Activated T-helper 17 cell treated with anti-CD3 and anti-CD28 coated beads, Interleukin-2, amount 50 U/mL, for 72 hours (primary cell): ENCODE results near the gene IMPACT. TPM values are rescaled to one million over a fixed set of nuclear protein-coding genes. Genes with fewer than 3 reads are reported as not detected.

Experiments used
- ATAC-seq: fragments of 150-1000 bp; cut with Tn5 transposase; replicated peaks from 2 replicates; pipeline ENCODE4 v1.10.0; 2021; ENCODE audit warnings: mild to moderate bottlenecking, moderate library complexity
- H3K27ac Mint-ChIP-seq: one replicate; pipeline ENCODE4 v1.8.0; 2022; ENCODE audit warnings: mixed read lengths
- H3K27me3 Mint-ChIP-seq: one replicate; pipeline ENCODE4 v1.8.0; 2022; ENCODE audit warnings: mixed read lengths
- H3K36me3 Mint-ChIP-seq: one replicate; pipeline ENCODE4 v1.8.0; 2022; ENCODE audit warnings: low read depth, mild to moderate bottlenecking, mixed read lengths
- H3K4me1 Mint-ChIP-seq: one replicate; pipeline ENCODE4 v1.8.0; 2022; ENCODE audit warnings: mixed read lengths
- H3K4me3 Mint-ChIP-seq: one replicate; pipeline ENCODE4 v1.8.0; 2022; ENCODE audit warnings: mild to moderate bottlenecking, mixed read lengths
- H3K9me3 Mint-ChIP-seq: one replicate; pipeline ENCODE4 v1.8.0; 2022; ENCODE audit warnings: mixed read lengths
- total RNA-seq, 2 donors: library from RNA; stranded (reverse); gene quantifications; one replicate each; pipeline ENCODE4 v1.2.3, GENCODE V29; 2022

The IMPACT gene
- total RNA-seq, 2 donors from 2014 or later, result 8.9 to 13.0 TPM

GRCh38 chr18:24403076-24403475 lies 23.4 kb upstream of the IMPACT start:
- Mint-ChIP-seq H3K27me3 (peaks cover 15% of the 10 kb centered on the region), H3K27ac (no peak overlapping the region), H3K9me3 (no peaks in the 10 kb centered on the region), H3K36me3 (no peaks in the 10 kb centered on the region), H3K4me1 (peaks cover 6% of the 10 kb centered on the region), H3K4me3 (no peak overlapping the region)
- ATAC-seq, result no peak

GRCh38 chr18:24404591-24404990 lies 21.9 kb upstream of the IMPACT start:
- Mint-ChIP-seq H3K27me3 (peaks cover 28% of the 10 kb centered on the region), H3K4me3 (no peak overlapping the region), H3K27ac (no peak overlapping the region), H3K9me3 (no peaks in the 10 kb centered on the region), H3K4me1 (peaks cover 5% of the 10 kb centered on the region), H3K36me3 (no peaks in the 10 kb centered on the region)
- no peak for ATAC-seq

- peaks cover 35% of the 10 kb centered on the region for H3K27me3 Mint-ChIP-seq
- H3K27ac Mint-ChIP-seq, result no peak overlapping the region
- H3K36me3 Mint-ChIP-seq, result no peaks in the 10 kb centered on the region
- H3K9me3 Mint-ChIP-seq, result peaks cover 7% of the 10 kb centered on the region
- H3K4me1 Mint-ChIP-seq, result peaks cover 11% of the 10 kb centered on the region
- no peak for ATAC-seq
- H3K4me3 Mint-ChIP-seq, result no peak overlapping the region
Observed at GRCh38 chr18:24408496-24408895, 18.0 kb upstream of the IMPACT start.

- Mint-ChIP-seq H3K36me3 (no peaks in the 10 kb centered on the region), H3K27ac (peak overlapping the region; percentile 63), H3K9me3 (peaks cover 7% of the 10 kb centered on the region), H3K27me3 (peaks cover 19% of the 10 kb centered on the region), H3K4me3 (peak overlapping the region; percentile 20), H3K4me1 (peaks cover 18% of the 10 kb centered on the region)
- ATAC-seq, result no peak
Observed at GRCh38 chr18:24413148-24413547, 13.3 kb upstream of the IMPACT start.

- Mint-ChIP-seq H3K9me3 (peaks cover 7% of the 10 kb centered on the region), H3K4me1 (peaks cover 18% of the 10 kb centered on the region), H3K27ac (no peak overlapping the region), H3K36me3 (no peaks in the 10 kb centered on the region), H3K4me3 (peak overlapping the region; percentile 0), H3K27me3 (peaks cover 12% of the 10 kb centered on the region)
- peak; percentile 87 for ATAC-seq
Observed at GRCh38 chr18:24414349-24415003, 12.0 kb upstream of the IMPACT start.

GRCh38 chr18:24417480-24417879 lies 9.0 kb upstream of the IMPACT start:
- Mint-ChIP-seq H3K27ac (no peak overlapping the region), H3K27me3 (peaks cover 13% of the 10 kb centered on the region), H3K9me3 (peaks cover 6% of the 10 kb centered on the region), H3K4me3 (no peak overlapping the region), H3K36me3 (no peaks in the 10 kb centered on the region), H3K4me1 (peaks cover 18% of the 10 kb centered on the region)
- ATAC-seq, result no peak

- Mint-ChIP-seq H3K4me1 (peaks cover 5% of the 10 kb centered on the region), H3K27ac (no peak overlapping the region), H3K27me3 (peaks cover 24% of the 10 kb centered on the region)
Observed at GRCh38 chr18:24420551-24420950, 5.9 kb upstream of the IMPACT start.

GRCh38 chr18:24421831-24422230 lies 4.6 kb upstream of the IMPACT start:
- Mint-ChIP-seq H3K27me3 (peaks cover 24% of the 10 kb centered on the region), H3K4me1 (peaks cover 5% of the 10 kb centered on the region), H3K9me3 (peaks cover 5% of the 10 kb centered on the region), H3K36me3 (no peaks in the 10 kb centered on the region), H3K27ac (no peak overlapping the region), H3K4me3 (no peak overlapping the region)
- no peak for ATAC-seq

More at GRCh38 chr18:24420551-24420950, 5.9 kb upstream of the IMPACT start:
- no peak for ATAC-seq
- Mint-ChIP-seq H3K36me3 (no peaks in the 10 kb centered on the region), H3K9me3 (peaks cover 5% of the 10 kb centered on the region), H3K4me3 (no peak overlapping the region)

GRCh38 chr18:24426073-24426397 lies 435 bp upstream of the IMPACT start:
- Mint-ChIP-seq H3K36me3 (peaks cover 5% of the 10 kb centered on the region), H3K27ac (peak overlapping the region; percentile 80), H3K27me3 (peaks cover 18% of the 10 kb centered on the region), H3K9me3 (peaks cover 5% of the 10 kb centered on the region), H3K4me1 (peaks cover 11% of the 10 kb centered on the region), H3K4me3 (peak overlapping the region; percentile 80)
- ATAC-seq, result no peak

GRCh38 chr18:24427484-24427883 lies 1.0 kb downstream of the IMPACT start:
- Mint-ChIP-seq H3K4me1 (peaks cover 11% of the 10 kb centered on the region), H3K9me3 (peaks cover 5% of the 10 kb centered on the region), H3K27me3 (peaks cover 10% of the 10 kb centered on the region), H3K36me3 (peaks cover 11% of the 10 kb centered on the region), H3K27ac (peak overlapping the region; percentile 73), H3K4me3 (peak overlapping the region; percentile 80)
- peak; percentile 33 for ATAC-seq

- H3K27me3 Mint-ChIP-seq, result peaks cover 6% of the 10 kb centered on the region
- H3K9me3 Mint-ChIP-seq, result peaks cover 5% of the 10 kb centered on the region
- H3K4me1 Mint-ChIP-seq, result peaks cover 11% of the 10 kb centered on the region
- no peak overlapping the region for H3K27ac Mint-ChIP-seq
- H3K4me3 Mint-ChIP-seq, result peak overlapping the region; percentile 80
- H3K36me3 Mint-ChIP-seq, result peaks cover 16% of the 10 kb centered on the region
- no peak for ATAC-seq
Observed at GRCh38 chr18:24428709-24429108, 2.2 kb downstream of the IMPACT start.

GRCh38 chr18:24429188-24429587 lies 2.7 kb downstream of the IMPACT start:
- peaks cover 11% of the 10 kb centered on the region for H3K4me1 Mint-ChIP-seq
- H3K27me3 Mint-ChIP-seq, result peaks cover 4% of the 10 kb centered on the region
- ATAC-seq, result no peak
- no peak overlapping the region for H3K4me3 Mint-ChIP-seq
- no peak overlapping the region for H3K27ac Mint-ChIP-seq
- H3K9me3 Mint-ChIP-seq, result peaks cover 5% of the 10 kb centered on the region
- peaks cover 16% of the 10 kb centered on the region for H3K36me3 Mint-ChIP-seq

GRCh38 chr18:24432618-24433017 lies 6.1 kb downstream of the IMPACT start:
- no peaks in the 10 kb centered on the region for H3K9me3 Mint-ChIP-seq
- no peak overlapping the region for H3K27ac Mint-ChIP-seq
- H3K4me3 Mint-ChIP-seq, result no peak overlapping the region
- no peak for ATAC-seq
- peaks cover 25% of the 10 kb centered on the region for H3K36me3 Mint-ChIP-seq
- H3K4me1 Mint-ChIP-seq, result peaks cover 12% of the 10 kb centered on the region
- no peaks in the 10 kb centered on the region for H3K27me3 Mint-ChIP-seq

GRCh38 chr18:24436939-24437338 lies 10.5 kb downstream of the IMPACT start:
- no peaks in the 10 kb centered on the region for H3K9me3 Mint-ChIP-seq
- peak; percentile 72 for ATAC-seq
- H3K27me3 Mint-ChIP-seq, result no peaks in the 10 kb centered on the region
- H3K27ac Mint-ChIP-seq, result peak overlapping the region; percentile 17
- peaks cover 6% of the 10 kb centered on the region for H3K4me1 Mint-ChIP-seq
- peaks cover 54% of the 10 kb centered on the region for H3K36me3 Mint-ChIP-seq
- peak overlapping the region; percentile 4 for H3K4me3 Mint-ChIP-seq

- no peak overlapping the region for H3K27ac Mint-ChIP-seq
- no peaks in the 10 kb centered on the region for H3K9me3 Mint-ChIP-seq
- peaks cover 4% of the 10 kb centered on the region for H3K4me1 Mint-ChIP-seq
- H3K4me3 Mint-ChIP-seq, result no peak overlapping the region
- no peak for ATAC-seq
- H3K36me3 Mint-ChIP-seq, result peaks cover 87% of the 10 kb centered on the region
- no peaks in the 10 kb centered on the region for H3K27me3 Mint-ChIP-seq
Observed at GRCh38 chr18:24443870-24444269, 17.4 kb downstream of the IMPACT start.

- peaks cover 90% of the 10 kb centered on the region for H3K36me3 Mint-ChIP-seq
- no peak overlapping the region for H3K4me3 Mint-ChIP-seq
- peaks cover 4% of the 10 kb centered on the region for H3K4me1 Mint-ChIP-seq
- ATAC-seq, result no peak
- H3K27me3 Mint-ChIP-seq, result no peaks in the 10 kb centered on the region
- no peak overlapping the region for H3K27ac Mint-ChIP-seq
- no peaks in the 10 kb centered on the region for H3K9me3 Mint-ChIP-seq
Observed at GRCh38 chr18:24446453-24446852, 20.0 kb downstream of the IMPACT start.
